ENCODE results near the gene SPRR2A. TPM values are rescaled to one million over a fixed set of nuclear protein-coding genes. Genes with fewer than 3 reads are reported as not detected.
"Not testable (repeated sequence)": the region's sequence is repeated elsewhere in the genome, so short reads cannot be mapped to it uniquely, and the experiment has no call there.

SPRR2A gene
- total and polyA plus RNA-seq, 2 of the 8 experiments (the other 6 are each of a cell fraction or from before 2014, with no cell fraction given) = not detected

- H3K27ac ChIP-seq (ENCODE audit: low read depth, low read length); H3K23me2 ChIP-seq (ENCODE audit: low read depth, low read length); H3K4me1 ChIP-seq (replicated peaks in 1 of 4; ENCODE audit: control insufficient read depth in 3 of 4, insufficient read depth in 4 of 4, low read length in 3 of 4); H2BK20ac ChIP-seq (ENCODE audit: low read length); H3K36me3 ChIP-seq (ENCODE audit: control insufficient read depth in 2 of 4, insufficient read depth in 4 of 4, low read length in 3 of 4); H3K9me3 ChIP-seq (ENCODE audit: insufficient read depth in 2 of 2, low read depth in 1 of 2, low read length in 1 of 2); H3K56ac ChIP-seq (replicated peaks; ENCODE audit: insufficient read length, low read depth, low read length); H3K27me3 ChIP-seq (replicated peaks in 1 of 4; ENCODE audit: control insufficient read depth in 3 of 4, extremely low read depth in 1 of 4, insufficient read depth in 3 of 4, low read length in 3 of 4); H2BK12ac ChIP-seq (ENCODE audit: low read depth, low read length); H4K20me1 ChIP-seq (replicated peaks in 1 of 2; ENCODE audit: control insufficient read depth in 1 of 2, insufficient read depth in 2 of 2, low read length in 2 of 2); FAIRE-seq; H3K79me1 ChIP-seq (ENCODE audit: low read depth, low read length); H3K18ac ChIP-seq (ENCODE audit: extremely low read depth, low read length); H4K5ac ChIP-seq (ENCODE audit: insufficient read length, low read depth, low read length); H3K14ac ChIP-seq (ENCODE audit: insufficient read length); H3K23ac ChIP-seq (ENCODE audit: insufficient read length); H4K91ac ChIP-seq (replicated peaks; ENCODE audit: insufficient read length, low read length); H4K8ac ChIP-seq (ENCODE audit: extremely low read depth, insufficient read depth, low read length); H3K4me3 ChIP-seq (ENCODE audit: extremely low read depth in 1 of 4, insufficient read depth in 2 of 4, low read depth in 3 of 4, low read length in 4 of 4); H2AK5ac ChIP-seq (ENCODE audit: low read depth, low read length); H3K4ac ChIP-seq (replicated peaks; ENCODE audit: insufficient read length, low read depth, low read length); H2AFZ ChIP-seq (ENCODE audit: low read length); H2BK5ac ChIP-seq (ENCODE audit: low read depth, low read length); H3K4me2 ChIP-seq (ENCODE audit: insufficient read depth in 1 of 2, low read depth in 2 of 2, low read length in 2 of 2); POLR2A ChIA-PET (ENCODE audit: partially characterized antibody); DNase-seq (ENCODE audit: low read depth in 1 of 2, low spot score in 2 of 2); H2BK120ac ChIP-seq (replicated peaks; ENCODE audit: low read depth, low read length); H2BK15ac ChIP-seq (ENCODE audit: low read length); H3K9ac ChIP-seq (replicated peaks in 1 of 4; ENCODE audit: extremely low read depth in 1 of 4, low read depth in 3 of 4, low read length in 3 of 4); H3K79me2 ChIP-seq (ENCODE audit: control insufficient read depth in 1 of 2, insufficient read depth in 2 of 2, low read length in 2 of 2): not testable (repeated sequence)
- 83% methylated on average over 8 of the region's 8 CpGs; no CpG with 5 or more reads in 1 of the 2 experiments for WGBS, 2 experiments (ENCODE audit: extremely low coverage in 1 of 2, insufficient coverage in 1 of 2, insufficient read length in 1 of 2, insufficient replicate concordance in 2 of 2, low coverage in 1 of 2, low lambda C conversion rate in 2 of 2, missing lambda C conversion rate in 1 of 2)
- CTCF ChIA-PET (ENCODE audit: partially characterized antibody) = interaction anchor here (1.1 kb wide), 1 partner anchor 9 kb away, joined by 3 read pairs; no protein-coding TSS in a partner anchor
These were observed 46.0 kb downstream of the SPRR2A start for GRCh38 chr1:153011235-153011758.

Small RNA genes lying within 50 kb of the gene (small RNA-seq; reads per million reads assigned to genes)
- gene AL356867.1 (ENCODE audit: insufficient read depth) = not detected
- not detected for gene RF00322 (ENCODE audit: insufficient read depth)

Other genes with a start within 250 kb of the SPRR2A start
- gene LCE1B, start 245.5 kb downstream of the SPRR2A start, total RNA-seq (2021; fragmentation: NEBNext Ultra II Directional; extraction: Animal tissue kit (Norgen Biotek cat#: 25700)) = not detected in 2 replicates
- gene LCE1B, start 245.5 kb downstream of the SPRR2A start, polyA plus RNA-seq (2011; rRNA removed) = not detected in 2 replicates
- gene LCE1A, start 230.0 kb downstream of the SPRR2A start, total RNA-seq (2021; fragmentation: NEBNext Ultra II Directional; extraction: Animal tissue kit (Norgen Biotek cat#: 25700)) = not detected in 2 replicates
- gene LCE1A, start 230.0 kb downstream of the SPRR2A start, polyA plus RNA-seq (2011; rRNA removed) = not detected in 2 replicates
- gene LCE6A, start 214.7 kb downstream of the SPRR2A start, total RNA-seq (2021; fragmentation: NEBNext Ultra II Directional; extraction: Animal tissue kit (Norgen Biotek cat#: 25700)) = not detected in 2 replicates
- gene LCE6A, start 214.7 kb downstream of the SPRR2A start, polyA plus RNA-seq (2011; rRNA removed) = not detected in 2 replicates
- gene LCE7A, start 197.5 kb downstream of the SPRR2A start, total RNA-seq (2021; fragmentation: NEBNext Ultra II Directional; extraction: Animal tissue kit (Norgen Biotek cat#: 25700)) = not detected in 2 replicates
- not detected in 2 replicates for gene LCE7A, start 197.5 kb downstream of the SPRR2A start, polyA plus RNA-seq (2011; rRNA removed)
- gene SMCP, start 179.2 kb downstream of the SPRR2A start, total RNA-seq (2021; fragmentation: NEBNext Ultra II Directional; extraction: Animal tissue kit (Norgen Biotek cat#: 25700)) = not detected in 2 replicates
- not detected in 2 replicates for gene SMCP, start 179.2 kb downstream of the SPRR2A start, polyA plus RNA-seq (2011; rRNA removed)
- gene IVL, start 149.0 kb downstream of the SPRR2A start, total RNA-seq (2021; fragmentation: NEBNext Ultra II Directional; extraction: Animal tissue kit (Norgen Biotek cat#: 25700)) = not detected in 2 replicates
- not detected in 2 replicates for gene IVL, start 149.0 kb downstream of the SPRR2A start, polyA plus RNA-seq (2011; rRNA removed)
- gene SPRR5, start 110.3 kb downstream of the SPRR2A start, total RNA-seq (2021; fragmentation: NEBNext Ultra II Directional; extraction: Animal tissue kit (Norgen Biotek cat#: 25700)) = not detected in 2 replicates
- gene SPRR5, start 110.3 kb downstream of the SPRR2A start, polyA plus RNA-seq (2011; rRNA removed) = not detected in 2 replicates
- gene SPRR4, start 86.9 kb downstream of the SPRR2A start, total RNA-seq (2021; fragmentation: NEBNext Ultra II Directional; extraction: Animal tissue kit (Norgen Biotek cat#: 25700)) = not detected in 2 replicates
- gene SPRR4, start 86.9 kb downstream of the SPRR2A start, polyA plus RNA-seq (2011; rRNA removed) = not detected in 2 replicates
- not detected in 2 replicates for gene SPRR1A, start 73.4 kb downstream of the SPRR2A start, total RNA-seq (2021; fragmentation: NEBNext Ultra II Directional; extraction: Animal tissue kit (Norgen Biotek cat#: 25700))
- not detected in 2 replicates for gene SPRR1A, start 73.4 kb downstream of the SPRR2A start, polyA plus RNA-seq (2011; rRNA removed)
- gene SPRR3, start 55.8 kb downstream of the SPRR2A start, total RNA-seq (2021; fragmentation: NEBNext Ultra II Directional; extraction: Animal tissue kit (Norgen Biotek cat#: 25700)) = not detected in 2 replicates
- gene SPRR3, start 55.8 kb downstream of the SPRR2A start, polyA plus RNA-seq (2011; rRNA removed) = not detected in 2 replicates
- not detected in 2 replicates for gene SPRR1B, start 26.3 kb downstream of the SPRR2A start, total RNA-seq (2021; fragmentation: NEBNext Ultra II Directional; extraction: Animal tissue kit (Norgen Biotek cat#: 25700))
- 0.16 and 0.23 TPM in 2 replicates for gene SPRR1B, start 26.3 kb downstream of the SPRR2A start, polyA plus RNA-seq (2011; rRNA removed)
- not detected in 2 replicates for gene SPRR2D, start 16.4 kb downstream of the SPRR2A start, total RNA-seq (2021; fragmentation: NEBNext Ultra II Directional; extraction: Animal tissue kit (Norgen Biotek cat#: 25700))
- not detected in 2 replicates for gene SPRR2D, start 16.4 kb downstream of the SPRR2A start, polyA plus RNA-seq (2011; rRNA removed)
- not detected in 2 replicates for gene SPRR2B, start 14.1 kb upstream of the SPRR2A start, total RNA-seq (2021; fragmentation: NEBNext Ultra II Directional; extraction: Animal tissue kit (Norgen Biotek cat#: 25700))
- gene SPRR2B, start 14.1 kb upstream of the SPRR2A start, polyA plus RNA-seq (2011; rRNA removed) = not detected in 2 replicates
- gene SPRR2E, start 37.0 kb upstream of the SPRR2A start, total RNA-seq (2021; fragmentation: NEBNext Ultra II Directional; extraction: Animal tissue kit (Norgen Biotek cat#: 25700)) = not detected in 2 replicates
- not detected in 2 replicates for gene SPRR2E, start 37.0 kb upstream of the SPRR2A start, polyA plus RNA-seq (2011; rRNA removed)
- 1.0 and 1.1 TPM in 2 replicates for gene SPRR2F, start 56.0 kb upstream of the SPRR2A start, total RNA-seq (2021; fragmentation: NEBNext Ultra II Directional; extraction: Animal tissue kit (Norgen Biotek cat#: 25700))
- gene SPRR2F, start 56.0 kb upstream of the SPRR2A start, polyA plus RNA-seq (2011; rRNA removed) = 0.49 and 0.50 TPM in 2 replicates
- gene SPRR2G, start 93.4 kb upstream of the SPRR2A start, total RNA-seq (2021; fragmentation: NEBNext Ultra II Directional; extraction: Animal tissue kit (Norgen Biotek cat#: 25700)) = not detected in 2 replicates
- gene SPRR2G, start 93.4 kb upstream of the SPRR2A start, polyA plus RNA-seq (2011; rRNA removed) = not detected in 2 replicates
- not detected in 2 replicates for gene LELP1, start 145.9 kb upstream of the SPRR2A start, total RNA-seq (2021; fragmentation: NEBNext Ultra II Directional; extraction: Animal tissue kit (Norgen Biotek cat#: 25700))
- not detected in 2 replicates for gene LELP1, start 145.9 kb upstream of the SPRR2A start, polyA plus RNA-seq (2011; rRNA removed)
- not detected in 2 replicates for gene PRR9, start 160.1 kb upstream of the SPRR2A start, total RNA-seq (2021; fragmentation: NEBNext Ultra II Directional; extraction: Animal tissue kit (Norgen Biotek cat#: 25700))
- not detected in 2 replicates for gene PRR9, start 160.1 kb upstream of the SPRR2A start, polyA plus RNA-seq (2011; rRNA removed)
- gene LORICRIN, start 202.2 kb upstream of the SPRR2A start, total RNA-seq (2021; fragmentation: NEBNext Ultra II Directional; extraction: Animal tissue kit (Norgen Biotek cat#: 25700)) = not detected in 2 replicates
- gene LORICRIN, start 202.2 kb upstream of the SPRR2A start, polyA plus RNA-seq (2011; rRNA removed) = 0.08 TPM in 1 of 2 replicates, not detected in the other

Measured in H1 (cell line).